ENCODE results near the gene VDAC2. TPM values are rescaled to one million over a fixed set of nuclear protein-coding genes. Genes with fewer than 3 reads are reported as not detected.

VDAC2 gene
- total RNA-seq, 1 experiment from 2014 or later: 66.0 TPM

DNA sequence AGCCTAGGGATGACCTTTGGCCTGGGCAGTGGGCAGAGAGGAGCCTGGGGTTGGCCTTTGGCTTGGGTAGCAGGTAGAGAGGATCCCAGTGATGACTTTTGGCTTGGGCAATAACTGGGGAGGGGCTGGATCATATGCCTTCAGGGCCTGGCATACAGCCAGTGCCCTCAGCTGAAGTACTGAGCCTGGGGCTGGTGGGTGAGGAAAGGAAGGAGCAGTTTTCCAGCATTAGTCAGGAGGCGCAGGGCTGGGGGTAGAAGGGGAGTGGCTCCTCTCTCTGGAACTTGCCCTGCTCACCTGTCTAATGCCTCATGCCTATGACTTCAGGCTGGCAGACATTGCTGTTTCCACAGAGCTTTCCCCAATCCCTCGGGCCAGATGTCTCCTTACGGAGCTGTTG, 40.3 kb downstream of the VDAC2 start:
- DNase-seq (ENCODE audit: low spot score): no peak

DNA sequence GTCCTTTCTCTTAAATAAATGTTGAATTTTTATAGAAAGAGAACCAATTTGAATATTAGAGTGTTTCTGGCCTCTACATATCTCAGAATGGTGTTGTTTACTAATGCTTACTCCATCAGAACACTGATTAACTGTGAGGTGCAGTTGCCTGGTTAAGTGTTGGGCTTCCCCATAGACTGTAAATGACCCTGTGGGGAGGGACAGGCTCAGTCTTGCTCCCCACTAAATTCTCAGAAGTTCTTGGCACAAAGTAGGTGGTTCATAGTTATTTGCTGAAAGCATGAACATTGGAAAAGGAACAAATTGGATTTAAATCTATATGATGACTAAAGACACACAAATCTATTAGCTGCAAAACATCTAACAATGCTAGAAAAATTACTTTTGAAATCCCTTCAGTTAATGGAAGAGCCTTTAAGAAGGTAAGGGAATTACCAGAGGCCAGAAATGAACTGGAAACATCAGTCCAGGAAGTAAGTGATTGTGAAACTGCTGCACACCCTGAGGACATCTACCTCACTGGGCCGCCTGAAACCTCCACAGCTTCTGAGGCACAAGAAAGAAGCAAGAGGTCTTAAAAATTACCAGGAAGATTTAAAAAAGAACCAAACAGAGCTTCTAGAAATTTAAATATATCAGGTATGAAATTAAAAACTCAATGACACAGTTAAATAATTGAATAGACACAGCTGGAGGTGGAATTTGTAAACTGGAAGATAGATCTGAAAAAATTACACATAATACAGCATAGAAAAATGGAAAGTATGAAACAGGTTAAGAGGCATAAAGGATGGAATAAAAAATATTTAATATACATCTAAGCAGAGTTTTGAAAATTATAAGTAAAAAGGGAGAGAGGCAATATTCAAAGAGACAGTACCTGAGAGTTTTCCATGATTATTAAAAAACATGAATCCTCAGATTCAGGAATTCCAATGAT, 43.0 kb downstream of the VDAC2 start:
- DNase-seq (ENCODE audit: low spot score): no peak

DNA sequence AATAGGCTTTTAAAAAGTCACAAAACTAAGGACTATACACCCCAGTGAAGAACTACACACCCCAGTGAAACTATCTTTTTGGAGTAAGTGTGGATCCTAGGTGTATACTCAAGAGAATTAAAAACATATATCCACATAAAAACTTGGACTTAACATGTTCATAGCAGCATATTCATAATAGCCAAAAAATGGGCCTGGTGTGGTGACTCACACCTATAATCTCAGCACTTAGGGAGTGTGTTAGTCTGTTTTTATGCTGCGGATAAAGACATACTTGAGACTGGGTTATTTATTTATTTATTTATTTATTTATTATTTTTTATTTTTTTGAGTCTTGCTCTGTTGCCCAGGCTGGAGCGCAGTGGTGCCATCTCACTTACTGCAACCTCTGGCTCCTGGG, 44.1 kb downstream of the VDAC2 start:
- DNase-seq (ENCODE audit: low spot score): no peak

DNA sequence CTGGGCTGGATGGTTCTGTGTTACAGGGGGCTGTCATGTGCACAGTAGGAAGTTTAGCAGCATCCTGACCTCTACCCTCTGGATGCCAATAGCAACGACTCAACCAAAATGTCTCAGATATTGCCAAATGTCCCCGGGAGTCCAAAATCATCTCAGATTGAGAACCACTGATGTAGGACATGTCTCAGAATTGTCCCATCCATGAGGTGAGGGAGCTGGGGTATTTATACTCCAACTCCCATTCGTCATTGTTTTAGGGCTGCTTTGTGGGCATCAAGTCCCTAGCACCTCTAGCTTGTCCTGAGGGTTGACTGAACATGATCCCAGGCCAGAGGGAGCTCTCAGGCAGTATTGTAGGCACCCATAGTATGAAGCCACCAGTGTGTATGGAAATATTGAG, 50.4 kb downstream of the VDAC2 start:
- DNase-seq (ENCODE audit: low spot score): no peak

- peak; percentile 39 for DNase-seq (ENCODE audit: low spot score)
Observed at GRCh38 chr10:75261813-75262705, 51.5 kb downstream of the VDAC2 start.

- peak; percentile 52 for DNase-seq (ENCODE audit: low spot score)
Observed at GRCh38 chr10:75263806-75264205, 53.2 kb downstream of the VDAC2 start.

DNA sequence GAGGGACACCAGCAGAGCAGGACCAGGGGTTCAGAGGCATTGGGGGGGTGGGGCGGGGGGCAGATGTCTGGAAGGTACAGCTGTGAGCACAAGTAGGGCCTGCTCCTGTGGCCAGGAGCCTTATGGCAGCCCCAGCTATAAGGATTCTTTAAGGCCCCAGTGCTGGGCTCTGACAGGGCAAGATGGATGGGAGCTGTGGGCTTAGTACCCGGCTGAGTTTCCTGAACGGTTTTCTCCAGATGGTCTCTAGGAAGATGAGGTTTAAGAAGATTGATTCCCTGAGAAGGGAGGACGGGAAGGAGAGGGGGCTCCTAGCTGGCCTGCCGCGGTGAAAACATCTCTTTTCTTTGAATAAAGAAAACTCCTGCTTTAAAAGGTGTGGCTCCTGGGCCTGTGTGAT, 55.3 kb downstream of the VDAC2 start:
- DNase-seq (ENCODE audit: low spot score): no peak

DNA sequence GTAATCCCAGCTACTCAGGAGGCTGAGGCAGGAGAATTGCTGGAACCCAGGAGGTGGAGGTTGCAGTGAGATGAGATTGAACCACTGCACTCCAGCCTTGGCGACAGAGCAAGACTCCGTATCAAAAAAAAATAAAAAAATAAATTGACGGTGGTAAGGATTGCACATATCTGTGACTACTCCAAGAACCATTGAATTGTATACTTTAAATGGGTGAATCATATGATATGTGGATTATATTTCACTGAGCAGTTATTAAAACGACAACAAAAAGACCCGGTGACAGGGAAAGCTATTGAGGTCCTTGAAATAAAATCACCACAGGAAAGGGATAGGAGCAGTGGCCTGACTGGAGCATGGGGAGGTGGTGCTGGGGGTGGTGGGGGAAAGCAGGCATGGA, 56.3 kb downstream of the VDAC2 start:
- no peak for DNase-seq (ENCODE audit: low spot score)

- DNase-seq (ENCODE audit: low spot score): no peak
Observed at GRCh38 chr10:75269605-75270004, 59.0 kb downstream of the VDAC2 start.

- no peak for DNase-seq (ENCODE audit: low spot score)
Observed at GRCh38 chr10:75272094-75272493, 61.5 kb downstream of the VDAC2 start.

GRCh38 chr10:75272896-75273295, 62.3 kb downstream of the VDAC2 start:
- DNase-seq (ENCODE audit: low spot score): no peak

DNA sequence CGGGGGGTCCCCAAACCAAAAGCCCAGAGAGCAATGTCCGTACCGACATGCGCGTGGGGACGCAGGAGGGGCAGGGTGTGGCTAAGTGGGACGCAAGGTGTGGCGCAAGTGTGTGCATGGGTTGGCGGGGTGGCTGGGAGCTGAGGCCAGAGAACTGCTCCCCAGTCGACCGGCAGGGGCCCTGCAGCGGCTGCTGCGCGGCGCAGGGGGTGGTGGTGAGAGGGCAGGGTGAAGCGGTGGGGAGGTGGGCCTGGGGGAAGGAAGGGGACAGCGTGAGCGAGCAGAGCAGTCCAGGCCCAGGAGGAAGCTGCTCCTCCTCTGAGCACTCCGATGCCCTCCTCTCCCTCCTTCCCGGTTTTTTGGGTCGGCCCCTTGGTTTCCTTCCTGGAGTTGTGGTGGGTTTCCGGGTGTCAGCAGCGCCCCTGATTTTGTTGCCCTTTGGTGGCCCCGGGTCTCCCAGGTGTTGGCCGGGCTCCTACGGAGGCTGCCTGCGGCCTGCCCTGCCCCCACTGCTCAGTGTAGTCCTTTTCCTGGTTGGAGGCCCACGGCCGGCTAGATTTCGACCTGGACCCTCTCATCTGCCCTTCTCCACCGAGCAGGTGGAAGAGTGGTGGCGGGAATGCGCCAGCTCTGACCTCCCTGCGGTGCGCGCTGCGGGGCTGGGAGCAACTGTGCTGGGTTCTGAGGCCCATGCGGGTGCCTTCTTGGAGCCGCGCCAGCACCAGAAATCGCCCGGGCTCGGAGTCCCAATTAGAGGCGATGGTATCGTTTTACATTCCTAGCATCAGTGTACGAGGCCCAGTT, 65.7 kb downstream of the VDAC2 start:
- no peak for DNase-seq (ENCODE audit: low spot score)

- DNase-seq (ENCODE audit: low spot score): no peak
Observed at GRCh38 chr10:75280236-75280635, 69.6 kb downstream of the VDAC2 start.

Small RNAs within 50 kb of the gene (small RNA-seq; reads per million reads assigned to genes)
- gene HMGA1P5 (not detected), gene RPL39P25 (not detected)

Other genes starting within 250 kb of the VDAC2 start
- 6.4 and 8.0 TPM in 2 replicates for gene SAMD8, start 99.1 kb upstream of the VDAC2 start, total RNA-seq (2014; rRNA removed; shearing (Covaris generic))
- gene COMTD1, start 25.2 kb downstream of the VDAC2 start, total RNA-seq (2014; rRNA removed; shearing (Covaris generic)): 114 and 124 TPM in 2 replicates
- gene ZNF503, start 191.0 kb downstream of the VDAC2 start, total RNA-seq (2014; rRNA removed; shearing (Covaris generic)): 4.6 and 8.8 TPM in 2 replicates
- gene LRMDA, start 220.8 kb downstream of the VDAC2 start, total RNA-seq (2014; rRNA removed; shearing (Covaris generic)): not detected in 2 replicates